HG02981 (cell line): Measurements from ENCODE around the gene CISTR.
"Not testable (repeated sequence)": the region's sequence is repeated elsewhere in the genome, so short reads cannot be mapped to it uniquely, and the experiment has no call there.

Source experiments
- ATAC-seq: cut with Tn5 transposase; IDR thresholded peaks from one replicate; pipeline ENCODE4 v1.9.1; 2021; ENCODE audit warnings: mild to moderate bottlenecking, moderate library complexity; ENCODE audit not compliant: unreplicated experiment

The CISTR gene

DNA sequence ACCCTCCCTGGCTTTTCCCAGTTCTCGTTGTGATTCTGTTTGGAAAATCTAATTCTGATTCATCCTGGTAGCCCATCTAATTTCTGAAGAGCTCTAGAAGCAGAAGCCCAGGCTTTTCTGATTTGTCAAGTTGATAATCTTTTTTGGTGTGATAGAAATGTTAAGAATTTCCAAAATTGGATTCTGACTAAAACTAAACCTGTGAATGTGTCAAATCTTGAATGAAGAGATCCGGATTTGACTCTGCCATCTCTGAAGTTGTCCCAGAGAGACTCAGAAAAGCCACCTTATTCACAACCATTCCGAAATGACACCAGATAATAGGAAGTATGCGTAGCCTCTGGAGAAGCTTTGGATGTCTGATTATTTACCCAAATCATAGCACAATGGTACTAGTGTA is 12.8 kb upstream of the CISTR start:
- ATAC-seq = no peak

DNA sequence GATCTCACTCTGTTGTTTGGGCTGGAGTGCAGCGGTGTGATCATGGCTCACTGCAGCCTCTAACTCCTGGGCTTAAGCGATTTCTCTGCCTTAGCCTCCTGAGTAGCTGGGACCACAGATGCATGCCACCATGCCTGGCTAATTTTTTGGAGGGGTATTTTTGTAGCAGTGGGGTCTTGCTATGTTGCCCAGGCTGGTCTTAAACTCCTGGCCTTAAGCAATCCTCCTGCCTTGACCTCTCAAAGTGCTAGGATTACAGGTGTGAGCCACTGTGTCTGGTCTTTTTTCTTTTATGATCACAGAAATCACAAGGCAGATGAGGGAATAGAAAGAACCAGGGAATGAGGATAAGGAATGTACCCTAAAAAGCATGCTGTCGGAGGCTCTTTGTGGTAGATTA is 11.0 kb upstream of the CISTR start:
- not testable (repeated sequence) for ATAC-seq

DNA sequence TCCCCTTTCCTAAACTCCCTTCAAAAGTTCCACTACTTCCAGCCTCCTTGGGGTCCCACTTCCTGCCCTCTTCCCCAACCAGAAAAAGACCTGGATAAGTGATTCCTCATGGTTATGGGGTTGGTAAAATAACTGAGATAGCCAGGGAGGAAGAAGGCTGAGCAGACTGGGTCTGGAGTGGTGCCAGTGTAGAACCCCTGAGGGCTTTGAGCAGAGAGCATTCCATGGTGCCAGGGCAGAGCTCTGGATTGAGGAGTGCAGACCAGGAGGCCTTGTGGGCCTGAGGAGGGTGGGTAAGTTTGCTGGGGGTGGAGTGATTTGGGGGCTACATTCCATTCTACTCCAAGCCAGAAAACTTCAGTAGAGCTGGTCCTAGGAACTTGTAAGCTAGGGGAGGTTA is 9.5 kb upstream of the CISTR start:
- no peak for ATAC-seq

DNA sequence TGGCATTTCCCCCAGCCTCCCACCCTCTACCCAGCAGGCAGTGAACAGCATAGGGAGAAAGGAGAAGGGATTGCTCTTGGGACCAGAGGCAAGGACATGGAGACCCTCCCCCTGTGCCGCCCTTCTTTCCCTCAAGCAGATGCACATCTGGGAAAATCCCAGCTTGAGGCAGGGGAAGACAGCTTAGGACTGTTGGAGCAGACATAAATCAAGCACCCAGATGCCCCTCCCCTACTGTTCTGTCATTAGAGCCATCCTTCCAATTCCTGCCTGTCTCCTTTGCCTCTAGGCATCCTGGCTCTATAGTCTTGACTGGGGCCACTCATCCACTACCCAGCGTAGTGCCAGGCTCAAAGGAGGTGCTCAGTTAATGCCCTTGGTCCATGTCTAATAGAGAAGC is 7.5 kb upstream of the CISTR start:
- no peak for ATAC-seq

DNA sequence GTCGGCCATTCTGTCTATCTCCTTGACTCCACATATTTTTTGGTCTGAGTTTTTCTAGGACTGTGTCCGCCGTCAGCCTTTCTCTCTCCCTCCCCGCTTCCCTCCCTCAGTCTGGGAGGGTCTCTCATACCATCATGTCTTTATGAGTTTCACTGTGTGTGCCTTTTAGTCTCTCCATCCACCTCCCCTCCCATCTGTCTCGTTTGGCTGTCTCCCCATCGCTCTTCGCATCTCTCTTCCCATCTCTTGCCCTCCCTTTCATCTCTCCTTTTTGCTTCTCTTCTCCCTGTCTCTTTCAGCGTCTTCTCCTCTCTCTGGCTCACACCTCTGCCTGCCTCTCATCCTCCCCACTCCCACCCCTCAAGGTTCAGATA is 6.9 kb upstream of the CISTR start:
- ATAC-seq = no peak

DNA sequence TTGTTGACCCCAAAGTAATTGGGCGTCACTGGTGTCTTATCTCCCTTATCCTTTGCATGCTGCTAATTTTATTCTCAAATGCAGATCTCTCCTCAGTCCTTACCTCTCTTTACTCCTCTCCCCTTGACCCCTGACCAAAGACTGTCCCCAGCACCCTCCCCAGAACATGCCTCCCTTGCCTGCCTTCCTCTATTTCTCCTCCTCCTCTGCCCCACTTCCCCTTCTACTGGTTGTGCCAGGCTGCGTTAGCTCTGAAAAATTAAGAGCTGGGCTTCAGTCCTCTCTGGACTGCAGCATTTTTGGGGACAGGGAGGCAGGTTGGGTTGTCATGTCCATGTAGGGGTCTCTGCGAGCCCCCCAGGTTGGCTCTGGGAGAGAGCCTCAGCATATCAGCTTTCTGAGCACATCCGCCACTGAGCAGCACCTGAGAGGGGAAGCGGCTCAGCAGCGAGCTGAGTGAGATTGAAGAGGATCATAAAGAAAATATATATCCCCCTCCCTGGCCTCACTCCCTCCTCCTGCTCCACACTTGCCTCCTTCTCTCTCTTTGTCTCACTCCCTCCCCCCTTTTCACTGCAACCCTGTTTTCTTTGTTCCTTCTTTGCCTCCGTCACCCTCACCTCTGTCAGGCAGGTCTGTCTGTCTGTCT is 6.4 kb upstream of the CISTR start:
- no peak for ATAC-seq

DNA sequence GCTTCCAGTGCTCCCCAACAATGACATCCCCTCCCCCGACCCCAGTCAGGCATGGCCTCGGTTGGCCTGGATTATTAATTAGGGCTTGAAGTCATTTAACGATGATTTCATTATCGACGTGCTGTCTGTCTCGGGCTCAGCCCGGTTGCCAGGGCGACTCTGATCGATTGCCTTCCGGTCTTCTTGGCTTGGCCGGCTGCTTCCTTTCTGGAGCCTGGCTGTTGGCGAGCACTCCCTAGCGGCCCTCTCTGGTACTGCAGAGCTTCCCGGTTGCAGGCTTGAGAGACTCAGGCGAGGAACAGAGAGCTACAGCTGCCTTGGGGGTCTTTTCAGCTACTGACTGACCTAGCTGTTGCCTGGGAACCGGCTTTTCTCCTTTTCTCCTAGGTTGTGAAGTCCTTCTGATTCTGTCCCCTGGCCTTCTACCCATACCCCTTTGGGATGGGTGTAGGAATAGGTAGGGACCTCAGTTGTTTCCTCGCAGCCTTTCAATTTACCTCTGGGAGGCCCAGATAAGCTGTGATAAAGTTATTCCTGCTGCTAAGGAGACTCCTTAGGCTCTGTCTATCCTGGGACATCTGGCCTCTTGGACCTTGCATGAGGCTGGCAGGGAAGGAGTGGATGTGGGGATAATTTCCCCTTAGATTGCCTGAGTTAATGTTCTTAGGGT is 5.5 kb upstream of the CISTR start:
- peak; percentile 70 for ATAC-seq

DNA sequence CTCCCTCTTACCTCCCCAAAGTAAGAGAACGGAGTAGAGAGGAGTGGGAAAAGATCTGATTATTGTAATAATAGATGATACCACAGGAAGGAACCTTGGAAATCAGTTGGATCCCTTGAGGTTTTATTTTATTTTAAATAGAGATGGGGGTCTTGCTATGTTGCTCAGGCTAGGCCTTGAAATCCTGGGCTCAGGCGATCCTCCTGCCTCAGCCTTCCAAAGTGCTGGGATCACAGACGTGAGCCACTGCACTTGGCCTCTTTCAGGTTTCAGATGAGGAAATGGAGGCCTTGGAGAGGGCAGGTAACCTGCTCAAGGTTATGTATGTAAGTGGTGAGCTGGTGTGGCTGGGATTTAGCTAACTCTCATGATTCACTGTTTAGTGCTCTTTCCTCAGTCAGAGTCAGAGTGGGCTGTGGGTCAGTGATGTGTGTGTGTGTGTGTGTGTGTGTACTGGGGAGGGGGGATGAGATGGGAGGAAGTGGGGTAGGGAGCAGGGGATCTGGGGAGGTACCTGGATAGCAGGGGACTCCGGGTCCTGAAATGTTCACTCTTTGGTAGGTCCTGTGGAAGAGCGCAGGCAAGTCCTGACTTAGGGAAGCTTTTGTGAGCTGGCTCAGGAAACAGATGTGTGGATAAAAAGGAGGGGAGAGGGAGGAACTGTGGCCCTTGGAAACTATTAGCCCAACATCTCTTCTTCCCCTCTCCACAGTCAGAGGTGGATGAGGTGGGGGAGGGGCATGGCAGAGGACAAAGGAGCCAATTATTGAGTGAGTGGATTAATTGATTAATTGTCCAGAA is 4.7 kb upstream of the CISTR start:
- no peak for ATAC-seq

DNA sequence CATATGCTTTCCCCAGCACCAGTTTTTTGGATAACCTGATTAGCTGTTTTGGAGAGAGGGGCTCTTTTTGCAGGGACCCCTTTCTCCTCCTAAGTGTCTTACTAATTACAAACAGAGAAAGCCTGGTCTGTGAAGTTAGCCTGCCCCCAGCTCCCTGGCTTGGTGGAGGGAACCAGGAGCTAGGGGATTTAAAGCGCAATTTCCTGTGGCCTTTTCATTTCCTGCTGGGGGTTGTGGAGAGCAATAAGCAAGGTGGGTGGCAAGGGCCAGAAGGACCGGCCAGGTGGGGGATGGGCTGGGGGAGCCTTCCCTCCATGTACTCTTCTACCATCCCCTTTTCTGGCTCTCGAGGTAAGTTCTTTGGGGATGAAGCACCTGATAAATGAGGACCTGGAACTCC is 4.1 kb upstream of the CISTR start:
- ATAC-seq = no peak

DNA sequence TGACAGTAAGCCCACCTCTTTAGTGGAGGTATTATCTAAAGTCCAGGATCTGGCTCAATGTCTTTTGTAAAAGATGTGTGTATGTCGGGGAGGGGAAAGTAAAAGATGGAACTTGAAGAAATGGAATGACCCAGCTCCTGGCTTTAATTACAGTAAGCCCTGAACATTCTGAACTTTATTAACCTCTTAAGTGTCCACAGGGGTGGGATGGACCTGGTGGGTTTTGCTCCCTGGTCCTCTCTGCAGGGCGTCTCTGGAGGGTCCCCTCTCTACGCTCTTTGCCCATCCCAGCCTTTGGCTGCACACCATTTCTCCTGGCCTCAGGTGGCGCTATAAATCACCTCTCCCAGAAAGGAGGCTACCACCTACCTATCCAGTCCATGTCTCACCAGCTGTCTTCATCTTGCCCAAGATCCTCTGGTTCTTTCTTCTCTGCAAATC is 3.7 kb upstream of the CISTR start:
- ATAC-seq = no peak

DNA sequence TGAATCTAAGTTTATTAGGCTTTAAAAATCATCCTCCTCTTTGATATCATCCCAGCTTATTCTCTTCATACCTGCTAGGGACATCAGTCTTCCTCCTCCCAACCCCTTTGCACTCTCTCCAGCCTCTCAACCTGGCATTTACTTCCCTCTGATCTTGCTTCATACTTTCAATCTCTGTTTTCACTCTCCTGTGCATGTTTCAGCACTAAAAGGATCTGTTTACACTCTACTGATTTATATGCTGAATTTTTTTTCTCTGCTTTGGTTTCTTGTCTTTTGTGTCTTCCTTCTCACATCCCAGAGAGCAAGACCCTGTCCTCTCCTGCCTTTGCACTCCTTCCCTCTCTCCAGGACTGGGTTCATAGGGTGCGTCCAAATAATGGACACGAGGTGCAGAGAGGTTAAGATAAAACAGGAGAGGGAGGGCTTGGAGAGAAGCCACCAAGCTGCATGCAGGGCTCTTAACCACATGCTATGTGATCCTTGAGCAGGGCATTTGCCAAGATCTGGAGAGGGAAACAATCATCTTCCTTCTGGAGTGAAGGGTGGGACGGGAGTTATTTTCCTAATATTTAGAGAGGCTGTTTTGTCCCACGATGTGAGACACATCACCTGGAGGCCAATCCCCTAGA is 3.0 kb upstream of the CISTR start:
- ATAC-seq = no peak

DNA sequence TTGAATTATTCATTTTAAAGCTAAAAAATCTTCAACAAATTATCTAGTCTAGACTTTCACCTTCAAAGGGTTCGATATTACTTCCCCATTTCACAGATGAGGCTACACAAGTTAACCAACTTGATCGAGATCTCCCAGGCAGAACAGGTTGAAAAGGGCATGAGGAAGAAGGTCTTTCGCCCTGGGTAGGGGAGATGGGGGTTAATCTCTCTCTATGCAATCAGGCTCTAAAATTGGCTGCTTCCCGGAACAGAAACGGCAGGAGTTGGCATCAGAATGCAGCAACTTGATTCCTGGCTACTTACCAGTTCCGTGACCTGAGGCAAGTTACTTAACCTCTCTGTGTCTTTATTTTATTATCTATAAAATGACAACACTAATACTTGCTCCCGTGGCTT is 2.4 kb upstream of the CISTR start:
- no peak for ATAC-seq

DNA sequence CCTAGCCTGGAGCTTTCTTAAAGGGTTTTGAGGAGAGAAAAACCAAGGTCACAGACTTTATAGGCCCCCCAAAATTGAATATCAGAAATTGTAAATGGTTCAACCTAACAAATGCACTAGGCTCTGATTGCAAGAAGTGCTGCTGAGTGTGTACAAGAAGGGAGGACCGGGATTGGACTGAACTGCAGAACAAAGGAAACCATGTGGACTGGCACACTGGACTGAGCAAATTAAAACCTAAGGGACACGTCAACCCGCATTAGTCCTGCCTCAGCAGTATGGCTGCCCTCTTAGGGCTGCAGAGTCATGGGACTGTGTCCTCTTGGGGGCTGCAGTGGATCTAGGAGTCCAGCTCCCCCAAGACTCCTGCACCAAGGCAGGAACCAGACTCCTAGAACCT is 842 bp upstream of the CISTR start:
- no peak for ATAC-seq

DNA sequence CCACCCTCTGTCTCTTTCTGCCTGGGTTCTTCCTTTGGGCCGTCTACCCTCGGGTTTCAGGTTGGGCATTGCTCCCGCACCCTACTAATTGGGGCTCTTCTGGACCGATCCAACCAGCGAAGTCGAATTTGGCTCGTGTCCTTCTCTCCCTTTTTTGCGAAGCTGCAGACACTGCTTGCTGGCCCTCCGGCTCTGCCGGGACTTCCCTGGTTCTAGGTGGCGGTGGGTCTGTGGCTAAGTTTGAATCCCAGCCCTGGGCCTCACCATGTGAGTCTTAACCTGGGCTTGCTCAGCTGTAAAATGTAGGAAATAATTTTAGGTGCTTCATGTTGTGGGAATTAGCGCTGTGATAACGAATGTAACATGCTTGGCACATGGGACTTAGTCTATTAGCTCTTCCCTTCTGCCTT is 418 bp upstream of the CISTR start:
- ATAC-seq = no peak

DNA sequence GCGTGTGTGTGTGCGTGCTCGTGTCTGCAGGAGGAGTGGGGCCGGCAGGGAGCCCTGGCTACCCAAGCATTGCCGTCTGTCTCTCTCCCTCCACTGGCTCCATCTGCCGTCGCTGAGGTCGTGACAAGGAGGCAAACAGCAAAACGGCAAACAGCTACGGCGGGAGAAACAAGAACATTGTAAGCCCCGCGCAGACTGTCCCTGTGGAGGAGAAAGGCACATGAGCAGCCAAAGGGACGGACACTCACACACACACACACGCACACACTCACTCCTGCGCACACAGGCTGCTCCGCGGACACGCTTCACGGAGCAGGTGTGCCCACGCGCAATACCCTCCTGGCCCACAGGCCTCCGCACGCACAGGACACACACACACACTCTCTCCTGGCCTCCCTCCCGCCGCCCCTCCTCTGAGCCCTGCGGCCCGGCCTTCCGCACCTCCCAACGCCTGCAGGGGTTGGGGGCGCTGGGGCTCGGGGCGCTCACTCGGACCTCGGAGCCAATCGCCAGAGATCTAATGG is 905 bp downstream of the CISTR start:
- no peak for ATAC-seq

DNA sequence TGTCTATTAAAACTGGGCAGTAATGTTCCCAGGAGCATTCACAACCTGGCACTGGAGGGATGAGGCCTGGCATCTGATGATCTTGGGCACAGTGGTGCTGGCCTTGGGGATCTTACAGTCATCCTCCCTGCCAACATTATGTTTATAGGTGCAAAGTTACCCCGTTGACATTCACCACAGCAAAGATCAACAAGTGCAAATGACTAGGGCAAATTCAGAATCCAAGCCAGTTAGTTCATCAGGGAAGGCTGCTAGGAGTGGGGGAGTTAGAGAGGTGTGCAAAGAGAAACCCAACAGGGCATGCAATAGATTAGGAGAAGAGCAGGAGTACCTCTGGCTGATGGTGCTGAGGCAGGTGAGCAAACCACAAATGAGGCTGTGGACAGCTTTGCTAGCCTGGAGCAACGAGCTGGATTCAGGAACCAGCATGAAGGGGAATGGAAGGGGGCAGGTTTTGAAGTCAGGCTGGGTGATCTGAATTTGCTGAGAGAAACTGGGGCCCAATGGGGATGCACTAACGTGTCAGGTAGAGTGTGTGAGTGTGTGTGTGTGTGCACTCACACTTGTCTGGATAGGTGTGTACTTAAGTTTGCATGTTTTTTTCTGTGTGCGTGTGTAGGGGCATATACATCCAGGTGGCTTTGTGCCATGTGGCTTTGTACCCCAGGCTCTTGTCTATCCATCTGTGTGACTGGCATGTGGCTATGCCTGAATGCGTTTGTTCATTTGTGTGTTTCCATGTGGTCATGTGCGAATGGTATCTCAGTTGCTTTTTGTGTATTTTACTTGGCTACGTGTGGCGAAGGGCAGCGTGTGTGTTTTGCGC is 1.6 kb downstream of the CISTR start:
- ATAC-seq = no peak

DNA sequence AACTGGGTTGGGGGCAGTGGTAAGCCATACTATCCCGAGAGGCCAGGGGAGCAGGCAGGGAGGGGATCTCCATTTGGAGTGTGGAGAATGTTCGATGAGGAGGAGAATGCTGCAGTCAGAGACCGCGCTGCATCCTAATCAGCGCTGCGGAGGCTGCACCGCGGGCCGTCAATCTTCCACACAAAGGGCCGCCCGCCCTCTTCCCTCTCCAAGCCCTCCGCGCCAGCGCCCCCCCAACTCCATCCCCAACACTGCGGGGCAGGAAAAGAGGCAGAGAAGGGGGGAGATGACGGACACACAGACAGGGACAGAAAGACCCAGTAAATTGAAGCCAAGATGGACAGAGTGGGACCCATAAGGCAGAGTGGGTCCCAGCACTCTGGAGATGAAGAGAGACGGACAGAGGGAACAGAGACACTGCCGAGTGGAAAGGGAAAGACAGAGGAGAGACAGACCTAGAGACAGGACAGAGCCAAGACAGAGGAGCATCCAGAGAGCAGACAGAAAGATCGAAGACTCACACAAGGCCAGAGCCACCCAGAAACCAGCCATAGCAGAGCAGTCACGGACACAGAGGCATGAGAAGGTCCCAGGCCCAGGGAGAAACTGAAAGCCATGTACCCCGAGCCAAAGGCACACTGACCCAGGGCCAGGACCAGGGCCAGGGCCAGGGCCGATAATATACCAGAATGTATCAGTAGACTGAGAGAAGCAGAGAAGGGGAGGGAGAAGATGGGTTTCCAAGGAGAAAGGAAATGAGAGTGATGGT is 3.5 kb downstream of the CISTR start:
- ATAC-seq = no peak

DNA sequence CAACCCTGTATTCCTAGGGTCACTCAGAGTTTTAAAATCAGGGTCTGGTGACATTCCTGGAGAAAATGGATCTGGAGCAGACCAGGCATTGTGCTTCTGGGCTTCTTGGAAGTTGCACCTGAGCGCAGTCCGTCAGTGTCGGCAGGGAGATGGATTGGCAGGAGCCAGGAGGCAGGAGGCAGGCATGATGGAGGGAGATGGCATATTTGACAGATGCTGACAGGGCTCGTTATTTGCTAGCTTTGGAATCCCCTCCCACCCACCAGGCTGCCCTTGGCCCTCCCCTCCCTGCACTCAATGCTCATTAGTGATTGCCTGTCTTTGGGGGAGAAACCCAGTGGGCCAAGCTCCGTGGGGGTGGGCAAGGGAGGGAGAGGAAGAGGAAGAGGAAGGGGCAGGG is 4.7 kb downstream of the CISTR start:
- no peak for ATAC-seq

DNA sequence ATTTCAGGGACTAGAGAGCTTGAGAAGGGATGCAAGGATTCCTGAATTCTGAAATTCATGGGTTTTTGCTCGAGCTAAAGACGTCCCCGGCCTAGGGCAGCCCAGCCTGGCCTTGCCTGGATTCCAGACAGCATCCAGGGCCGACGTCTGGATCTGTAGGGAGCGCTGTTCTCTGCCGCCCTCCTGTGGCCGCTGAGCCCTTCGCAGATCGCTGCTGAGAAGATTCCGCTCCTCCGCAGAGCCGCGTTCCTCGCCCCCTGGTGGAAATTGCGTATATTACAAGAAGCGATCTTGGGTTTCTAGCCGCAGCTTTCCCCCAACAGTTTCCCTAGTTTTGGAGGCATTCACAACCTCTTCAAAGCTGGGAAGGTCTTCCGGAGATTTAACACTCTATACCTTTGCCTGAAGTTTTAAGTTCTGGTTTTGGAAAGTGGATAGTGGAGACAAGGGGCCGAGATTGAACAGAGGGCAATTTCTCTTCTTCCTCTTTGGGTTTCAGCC is 5.1 kb downstream of the CISTR start:
- peak; percentile 48 for ATAC-seq

DNA sequence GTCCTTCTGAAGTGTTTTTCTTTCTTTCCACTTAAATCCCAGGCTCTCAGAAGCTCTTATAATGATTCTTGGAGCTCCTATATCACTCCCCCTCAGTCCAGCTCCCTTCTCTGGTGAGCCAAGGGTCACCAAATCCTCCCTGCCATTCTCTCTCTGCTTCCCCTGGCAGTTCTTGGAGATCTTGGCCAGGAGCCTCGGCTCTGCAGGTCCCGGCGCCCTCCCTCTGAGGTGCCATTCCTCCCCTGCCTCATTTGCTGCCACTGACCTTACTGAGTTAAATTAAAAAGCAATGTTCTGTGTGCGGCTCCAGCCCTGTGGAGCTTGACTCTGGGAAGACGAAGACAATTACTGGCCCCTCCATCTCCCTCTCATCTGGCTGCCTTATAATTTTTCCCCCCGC is 7.0 kb downstream of the CISTR start:
- no peak for ATAC-seq
